ENCODE results near the gene DRD4.

GRCh38 chr11:639332-639955 lies 2.4 kb downstream of the DRD4 start:
- TF ChIP-seq ZNF165 (CRISPR knock-in tag; IDR thresholded peaks at IDR 0.05; ENCODE audit: borderline replicate concordance) = no peak
- no peak for TF ChIP-seq HDAC1 (IDR thresholded peaks at IDR 0.05)
- TF ChIP-seq NCOR1 (IDR thresholded peaks at IDR 0.05) = no peak
- no peak for TF ChIP-seq ZNF407 (IDR thresholded peaks at IDR 0.05; ENCODE audit: low read depth)
- no peak for TF ChIP-seq FOXK2 (conservative IDR thresholded peaks at IDR 0.05 in 1 of 2, IDR thresholded peaks at IDR 0.05 in 1 of 2; ENCODE audit: low read depth in 2 of 2)
- TF ChIP-seq ARHGAP35 (IDR thresholded peaks at IDR 0.05; ENCODE audit: partially characterized antibody) = no peak
- no peak for TF ChIP-seq RBM22 (IDR thresholded peaks at IDR 0.05; ENCODE audit: low read depth, low read length, poor library complexity, severe bottlenecking)
- no peak for TF ChIP-seq EZH2 (IDR thresholded peaks at IDR 0.05; ENCODE audit: borderline replicate concordance, low read depth, low read length)
- TF ChIP-seq MEF2D (tag; conservative IDR thresholded peaks at IDR 0.05; ENCODE audit: low read depth) = no peak
